Measurements from ENCODE around the gene VTCN1. TPM values are rescaled to one million over a fixed set of nuclear protein-coding genes. Genes with fewer than 3 reads are reported as not detected.
A peak's percentile ranks its signal among the peaks of the same experiment; 100 is the strongest.
"Not testable (repeated sequence)": the region's sequence is repeated elsewhere in the genome, so short reads cannot be mapped to it uniquely, and the experiment has no call there.

The VTCN1 gene
- total and polyA plus RNA-seq, 9 donors = 0.05 to 17.6 (median 0.83) TPM; not detected in 2

DNA sequence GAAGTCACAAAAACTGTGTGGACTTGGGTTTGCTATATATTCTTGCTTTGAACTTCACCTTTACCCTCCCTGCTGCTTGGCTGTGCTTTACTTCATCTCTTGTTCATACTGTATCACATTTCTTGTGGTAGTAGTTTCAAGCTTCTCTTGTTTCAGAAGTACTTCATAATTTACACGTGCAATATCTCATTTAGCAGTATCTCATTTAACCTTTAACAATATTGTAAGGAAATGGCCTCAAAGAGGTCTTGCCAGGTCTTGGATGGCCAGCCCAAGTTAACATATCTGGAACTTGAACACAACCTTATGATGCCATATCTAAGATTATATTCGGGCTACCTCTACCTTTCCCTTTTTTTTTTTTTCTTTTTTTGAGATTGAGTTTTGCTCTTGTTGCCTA lies 87.5 kb downstream of the VTCN1 start:
- H3K4me3 ChIP-seq = no peak overlapping the region
- no peaks in the 10 kb centered on the region for H3K36me3 ChIP-seq
- no peak for DNase-seq
- H3K4me1 ChIP-seq (ENCODE audit: insufficient read depth) = peaks cover 3% of the 10 kb centered on the region
- H3K27ac ChIP-seq = no peak overlapping the region
- intact Hi-C loops (cut with DNase I) = no loop called here
- WGBS, 3 donors = 89 to 95% (median 91%) methylated on average over 2 of the region's 2 CpGs
- no peaks in the 10 kb centered on the region for H3K9me3 ChIP-seq
- TF ChIP-seq POLR2A (IDR thresholded peaks at IDR 0.05) (no peak), EP300 (IDR thresholded peaks at IDR 0.05) (no peak)
- TF ChIP-seq, protein P1, sequence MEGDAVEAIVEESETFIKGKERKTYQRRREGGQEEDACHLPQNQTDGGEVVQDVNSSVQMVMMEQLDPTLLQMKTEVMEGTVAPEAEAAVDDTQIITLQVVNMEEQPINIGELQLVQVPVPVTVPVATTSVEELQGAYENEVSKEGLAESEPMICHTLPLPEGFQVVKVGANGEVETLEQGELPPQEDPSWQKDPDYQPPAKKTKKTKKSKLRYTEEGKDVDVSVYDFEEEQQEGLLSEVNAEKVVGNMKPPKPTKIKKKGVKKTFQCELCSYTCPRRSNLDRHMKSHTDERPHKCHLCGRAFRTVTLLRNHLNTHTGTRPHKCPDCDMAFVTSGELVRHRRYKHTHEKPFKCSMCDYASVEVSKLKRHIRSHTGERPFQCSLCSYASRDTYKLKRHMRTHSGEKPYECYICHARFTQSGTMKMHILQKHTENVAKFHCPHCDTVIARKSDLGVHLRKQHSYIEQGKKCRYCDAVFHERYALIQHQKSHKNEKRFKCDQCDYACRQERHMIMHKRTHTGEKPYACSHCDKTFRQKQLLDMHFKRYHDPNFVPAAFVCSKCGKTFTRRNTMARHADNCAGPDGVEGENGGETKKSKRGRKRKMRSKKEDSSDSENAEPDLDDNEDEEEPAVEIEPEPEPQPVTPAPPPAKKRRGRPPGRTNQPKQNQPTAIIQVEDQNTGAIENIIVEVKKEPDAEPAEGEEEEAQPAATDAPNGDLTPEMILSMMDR (IDR thresholded peaks at IDR 0.05) = no peak
- no peaks in the 10 kb centered on the region for H3K27me3 ChIP-seq

DNA sequence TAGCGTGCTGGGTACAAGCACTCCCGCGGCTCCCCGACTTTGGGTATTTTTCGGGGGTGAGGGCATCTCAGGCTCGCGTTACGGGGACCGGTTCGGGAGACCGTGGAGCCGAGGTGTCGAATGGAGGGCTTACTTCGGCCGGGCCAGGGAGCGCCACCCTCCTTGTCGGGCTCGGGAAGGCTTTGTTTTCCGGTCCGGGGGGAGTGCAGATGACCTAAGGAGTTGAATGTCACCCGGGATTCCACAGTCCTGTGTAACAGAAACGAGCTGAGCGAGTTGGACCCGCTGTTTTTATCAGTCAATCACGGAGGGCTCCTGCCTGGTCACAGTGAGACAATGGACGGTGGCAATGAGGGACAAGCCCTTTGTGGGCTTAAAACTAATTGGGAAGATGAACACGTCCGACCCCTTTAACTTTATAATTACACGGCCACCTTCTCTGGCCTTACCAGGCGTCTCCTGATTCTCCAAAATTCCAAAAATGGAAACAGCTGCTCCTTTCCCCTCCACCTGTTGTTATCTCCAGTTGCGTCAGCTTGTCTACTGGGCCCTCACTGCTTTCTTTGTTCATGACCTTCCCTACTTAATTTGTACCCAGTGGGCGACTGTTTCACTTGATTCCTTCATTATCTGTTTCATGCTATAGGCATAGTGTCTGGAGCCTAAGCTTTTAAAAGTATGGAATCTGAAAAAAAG lies 88.2 kb downstream of the VTCN1 start:
- intact Hi-C loops (cut with DNase I) = no loop called here
- no peak for DNase-seq
- 22 to 28% (median 23%) methylated on average over 32 of the region's 32 CpGs for WGBS, 3 donors
- no peaks in the 10 kb centered on the region for H3K36me3 ChIP-seq
- H3K27ac ChIP-seq = peak overlapping the region; percentile 62 to 85
- H3K9me3 ChIP-seq = no peaks in the 10 kb centered on the region
- H3K4me3 ChIP-seq = peak overlapping the region; percentile 80
- peaks cover 3% of the 10 kb centered on the region for H3K4me1 ChIP-seq (ENCODE audit: insufficient read depth)
- TF ChIP-seq POLR2A (IDR thresholded peaks at IDR 0.05) = no peak
- no peak for TF ChIP-seq EP300 (IDR thresholded peaks at IDR 0.05)
- TF ChIP-seq, protein P1 (IDR thresholded peaks at IDR 0.05) = no peak
- no peaks in the 10 kb centered on the region for H3K27me3 ChIP-seq

DNA sequence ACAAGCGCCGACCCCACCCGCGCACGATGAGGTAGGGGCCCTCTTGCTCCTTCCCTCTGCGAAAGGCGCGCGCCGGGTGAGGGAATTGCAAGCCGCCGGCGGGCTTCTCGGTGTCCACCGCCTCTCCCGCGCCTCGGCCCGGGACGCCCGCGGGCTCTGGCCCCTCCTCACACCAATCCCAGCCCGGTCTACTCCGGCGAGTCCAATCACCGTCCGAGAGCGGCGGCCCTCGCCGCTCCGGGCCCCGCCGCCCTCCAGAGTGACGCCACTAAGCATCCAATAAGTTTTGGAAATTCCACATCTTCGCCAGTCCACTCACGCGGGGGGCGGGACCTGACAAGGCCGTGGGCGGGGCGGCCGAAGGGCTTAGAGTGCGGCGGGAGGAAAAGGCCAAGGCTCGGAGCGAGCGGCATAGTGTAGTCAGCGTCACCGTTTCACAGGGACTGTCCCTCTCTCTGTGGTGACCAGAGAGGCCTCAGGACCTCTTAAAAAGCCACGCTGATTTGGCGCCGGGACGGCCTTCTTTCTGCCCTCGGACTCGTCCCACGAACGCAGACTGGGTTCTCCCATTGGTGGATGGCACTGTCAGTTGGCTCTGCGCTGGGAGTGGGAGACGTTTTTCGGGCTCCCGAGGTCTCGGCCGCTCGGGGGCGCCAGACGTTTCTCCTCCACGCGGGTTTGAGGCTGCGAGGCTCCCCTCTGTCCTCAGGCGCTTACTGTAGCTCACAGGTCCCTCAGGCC lies 89.0 kb downstream of the VTCN1 start, which contains the start of gene TRIM45:
Gene TRIM45 (minus strand): TSS at position 161 of the 741 bp plus-strand sequence. CDS start 548 bp downstream, outside the sequence.
- H3K27me3 ChIP-seq = no peaks in the 10 kb centered on the region
- peaks cover 3% of the 10 kb centered on the region for H3K4me1 ChIP-seq (ENCODE audit: insufficient read depth)
- 0% methylated on average over 64 to 71 of the region's 71 CpGs for WGBS, 3 donors
- peak; percentile 96 to 98 (median 97) for DNase-seq
- peak within 1 kb of the TSS; percentile 80 for H3K4me3 ChIP-seq
- H3K27ac ChIP-seq = peak within 1 kb of the TSS; percentile 62 to 85
- H3K9me3 ChIP-seq = no peaks in the 10 kb centered on the region
- TF ChIP-seq, protein P1 (IDR thresholded peaks at IDR 0.05) = peak; percentile 61 to 86 (median 76)
- peak; percentile 70 for TF ChIP-seq EP300 (IDR thresholded peaks at IDR 0.05)
- TF ChIP-seq POLR2A (IDR thresholded peaks at IDR 0.05) = no peak
- H3K36me3 ChIP-seq = no peaks in the 10 kb centered on the region
- intact Hi-C loops (cut with DNase I) = no loop called here

DNA sequence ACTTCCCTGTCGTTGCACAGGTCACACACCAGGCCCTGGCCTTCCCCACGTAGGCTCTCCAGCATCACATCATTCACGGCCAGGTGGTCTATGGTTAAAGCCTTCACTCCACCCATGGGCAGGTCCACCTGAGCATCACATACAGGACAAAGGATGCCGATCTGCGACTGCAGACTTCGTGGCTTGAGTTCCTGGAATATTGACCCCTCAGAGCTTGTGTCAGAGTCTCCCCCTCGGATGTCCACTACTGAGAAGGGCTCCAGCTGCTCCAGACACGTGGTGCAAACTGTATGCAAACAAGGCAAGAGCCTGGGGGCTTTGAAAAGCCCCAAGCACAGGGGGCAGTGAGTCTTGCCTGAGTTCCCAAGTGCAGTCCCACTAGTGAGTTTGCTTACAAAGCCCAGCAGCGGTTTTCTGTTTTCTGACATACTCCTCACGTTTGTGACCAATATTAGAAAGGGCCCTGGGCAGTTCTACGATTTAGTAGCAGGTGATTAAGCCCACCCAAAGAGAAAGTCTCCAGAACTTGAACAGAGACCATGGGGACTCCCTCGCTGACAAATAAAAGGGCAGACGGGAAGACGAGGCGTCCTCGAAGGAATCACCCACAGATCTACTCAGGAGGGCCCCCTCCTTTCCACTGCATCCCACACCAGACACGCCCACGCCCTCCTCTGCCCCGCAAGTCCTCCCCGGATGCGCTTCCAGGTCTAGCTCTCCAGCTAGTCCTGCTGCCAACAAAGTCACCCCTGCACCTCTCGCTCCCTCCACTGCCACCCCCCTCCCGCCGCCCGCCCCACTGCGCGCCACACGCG lies 89.7 kb downstream of the VTCN1 start:
- H3K27ac ChIP-seq = peak overlapping the region; percentile 62 to 85
- TF ChIP-seq, protein P1 (IDR thresholded peaks at IDR 0.05) = no peak
- TF ChIP-seq POLR2A (IDR thresholded peaks at IDR 0.05) = no peak
- TF ChIP-seq EP300 (IDR thresholded peaks at IDR 0.05) = no peak
- no peaks in the 10 kb centered on the region for H3K36me3 ChIP-seq
- peaks cover 3% of the 10 kb centered on the region for H3K4me1 ChIP-seq (ENCODE audit: insufficient read depth)
- intact Hi-C loops (cut with DNase I) = no loop called here
- H3K9me3 ChIP-seq = no peaks in the 10 kb centered on the region
- WGBS, 3 donors = 9 to 10% (median 9%) methylated on average over 29 of the region's 29 CpGs
- no peaks in the 10 kb centered on the region for H3K27me3 ChIP-seq
- H3K4me3 ChIP-seq = peak overlapping the region; percentile 80
- peak in 1 of 5 donors; percentile 24 for DNase-seq

DNA sequence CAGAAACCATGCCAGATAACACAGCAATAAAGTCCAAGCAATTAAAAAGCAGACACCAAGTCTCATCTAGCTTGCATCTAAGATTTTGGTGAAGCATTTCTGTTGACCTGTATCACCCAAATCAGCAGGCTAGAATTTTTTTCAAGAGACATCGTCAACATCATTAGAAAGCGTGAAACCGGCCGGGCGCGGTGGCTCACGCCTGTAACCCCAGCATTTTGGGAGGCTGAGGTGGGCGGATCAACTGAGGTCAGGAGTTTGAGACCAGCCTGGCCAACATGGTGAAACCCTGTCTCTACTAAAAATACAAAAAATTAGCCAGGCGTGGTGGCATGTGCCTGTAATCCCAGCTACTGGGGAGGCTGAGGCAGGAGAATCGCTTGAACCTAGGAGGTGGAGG lies 91.6 kb downstream of the VTCN1 start:
- H3K27ac ChIP-seq; H3K9me3 ChIP-seq; H3K36me3 ChIP-seq; DNase-seq; H3K27me3 ChIP-seq; H3K4me1 ChIP-seq (ENCODE audit: insufficient read depth); intact Hi-C loops (cut with DNase I); H3K4me3 ChIP-seq: not testable (repeated sequence)
- WGBS, 3 donors = 95 to 99% (median 97%) methylated on average over 10 of the region's 10 CpGs

Measured in ovary (tissue), 9 donors.